ENCODE results near the gene TLE4. TPM values are rescaled to one million over a fixed set of nuclear protein-coding genes. Genes with fewer than 3 reads are reported as not detected.

The TLE4 gene
- total RNA-seq, 1 donor from 2014 or later: 98.5 TPM

DNA sequence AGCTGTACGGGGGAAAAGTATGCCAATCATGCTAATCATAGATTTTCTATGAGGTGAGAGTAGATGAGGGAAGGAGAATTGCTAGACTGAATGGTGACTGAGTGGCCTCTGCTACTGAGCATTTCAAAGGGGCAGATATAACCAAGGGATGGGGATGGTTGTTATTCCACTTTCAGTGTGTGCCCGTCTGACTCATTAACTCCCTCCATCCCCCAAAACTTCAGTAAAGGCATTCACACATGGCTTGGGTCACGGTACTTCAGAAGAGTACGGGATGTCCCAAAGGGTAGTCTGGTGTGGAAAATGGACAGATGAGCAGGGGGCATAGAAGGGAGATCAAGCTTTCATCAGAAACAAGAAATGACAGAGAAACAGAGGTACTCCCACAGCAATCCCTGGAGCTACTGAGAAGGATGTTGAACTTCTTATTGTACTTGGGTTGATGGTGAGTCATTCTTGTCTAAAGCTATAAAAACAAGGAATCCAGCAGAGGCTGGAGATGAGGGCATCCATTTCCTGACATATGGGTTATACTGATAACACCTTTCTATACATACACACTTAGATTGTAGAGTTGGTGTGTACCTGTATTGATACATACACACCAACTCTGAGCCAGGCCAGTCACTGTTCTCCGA is 8.9 kb upstream of the TLE4 start:
- Histone ChIP-seq H3K27ac (ENCODE audit: low read depth, low read length) (no peak overlapping the region), H4K20me1 (ENCODE audit: insufficient read depth, low read length) (no peaks in the 10 kb centered on the region), H2AFZ (ENCODE audit: low read depth, low read length) (no peak overlapping the region), H3K9me3 (ENCODE audit: insufficient read depth, low read depth, low read length) (no peaks in the 10 kb centered on the region), H3K4me3 (ENCODE audit: insufficient read depth, low read depth, low read length) (no peak overlapping the region), H3K4me2 (ENCODE audit: low read length) (no peak overlapping the region), H3K9ac (ENCODE audit: low read length) (no peak overlapping the region), H3K36me3 (ENCODE audit: insufficient read depth, low read length) (no peaks in the 10 kb centered on the region), H3K4me1 (ENCODE audit: insufficient read depth, low read length) (no peaks in the 10 kb centered on the region), H3K27me3 (ENCODE audit: insufficient read depth, low read length) (no peaks in the 10 kb centered on the region), H3K79me2 (ENCODE audit: insufficient read depth, low read length) (no peaks in the 10 kb centered on the region)
- peaks cover 23% of the 10 kb centered on the region for H3K4me1 Mint-ChIP-seq (ENCODE audit: low read depth, unreplicated experiment)
- FAIRE-seq: no peak
- H3K27ac Mint-ChIP-seq (ENCODE audit: unreplicated experiment): no peak overlapping the region
- no peak overlapping the region for H3K4me3 Mint-ChIP-seq (ENCODE audit: unreplicated experiment)
- no peaks in the 10 kb centered on the region for H3K9me3 Mint-ChIP-seq (ENCODE audit: unreplicated experiment)
- H3K36me3 Mint-ChIP-seq (ENCODE audit: low read depth, unreplicated experiment): no peaks in the 10 kb centered on the region
- no peak for DNase-seq (ENCODE audit: low read depth)
- no peaks in the 10 kb centered on the region for H3K27me3 Mint-ChIP-seq (ENCODE audit: low read depth, unreplicated experiment)
- TF ChIP-seq, protein P1, sequence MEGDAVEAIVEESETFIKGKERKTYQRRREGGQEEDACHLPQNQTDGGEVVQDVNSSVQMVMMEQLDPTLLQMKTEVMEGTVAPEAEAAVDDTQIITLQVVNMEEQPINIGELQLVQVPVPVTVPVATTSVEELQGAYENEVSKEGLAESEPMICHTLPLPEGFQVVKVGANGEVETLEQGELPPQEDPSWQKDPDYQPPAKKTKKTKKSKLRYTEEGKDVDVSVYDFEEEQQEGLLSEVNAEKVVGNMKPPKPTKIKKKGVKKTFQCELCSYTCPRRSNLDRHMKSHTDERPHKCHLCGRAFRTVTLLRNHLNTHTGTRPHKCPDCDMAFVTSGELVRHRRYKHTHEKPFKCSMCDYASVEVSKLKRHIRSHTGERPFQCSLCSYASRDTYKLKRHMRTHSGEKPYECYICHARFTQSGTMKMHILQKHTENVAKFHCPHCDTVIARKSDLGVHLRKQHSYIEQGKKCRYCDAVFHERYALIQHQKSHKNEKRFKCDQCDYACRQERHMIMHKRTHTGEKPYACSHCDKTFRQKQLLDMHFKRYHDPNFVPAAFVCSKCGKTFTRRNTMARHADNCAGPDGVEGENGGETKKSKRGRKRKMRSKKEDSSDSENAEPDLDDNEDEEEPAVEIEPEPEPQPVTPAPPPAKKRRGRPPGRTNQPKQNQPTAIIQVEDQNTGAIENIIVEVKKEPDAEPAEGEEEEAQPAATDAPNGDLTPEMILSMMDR (IDR thresholded peaks at IDR 0.05; ENCODE audit: insufficient read depth, low read depth, low read length): no peak
- TF ChIP-seq EZH2 (IDR thresholded peaks at IDR 0.05; ENCODE audit: insufficient read depth, low read length): no peak

DNA sequence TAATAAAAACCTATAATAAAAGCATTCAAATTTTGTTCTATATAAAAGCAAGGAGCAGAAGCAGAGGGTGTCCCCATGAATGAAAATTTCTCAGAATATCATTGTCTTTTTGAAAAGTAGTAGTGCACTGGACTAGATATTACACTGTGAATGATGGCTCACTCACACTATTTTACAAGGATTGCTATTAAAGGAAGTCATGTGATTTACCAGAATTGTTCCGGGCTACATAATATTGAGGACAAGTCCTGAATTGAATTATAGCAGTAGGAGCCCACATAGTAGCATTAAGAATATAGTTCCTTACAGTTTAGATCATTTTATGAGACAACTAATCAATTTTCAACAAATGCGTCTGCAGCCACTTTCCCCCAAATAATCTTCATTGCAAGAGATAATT is 7.7 kb upstream of the TLE4 start:
- Histone ChIP-seq H3K4me1 (ENCODE audit: insufficient read depth, low read length) (no peaks in the 10 kb centered on the region), H3K9me3 (ENCODE audit: insufficient read depth, low read depth, low read length) (no peaks in the 10 kb centered on the region), H3K9ac (ENCODE audit: low read length) (no peak overlapping the region), H2AFZ (ENCODE audit: low read depth, low read length) (no peak overlapping the region), H3K36me3 (ENCODE audit: insufficient read depth, low read length) (no peaks in the 10 kb centered on the region), H3K27ac (ENCODE audit: low read depth, low read length) (no peak overlapping the region), H3K79me2 (ENCODE audit: insufficient read depth, low read length) (no peaks in the 10 kb centered on the region), H3K4me2 (ENCODE audit: low read length) (no peak overlapping the region), H3K4me3 (ENCODE audit: insufficient read depth, low read depth, low read length) (no peak overlapping the region), H4K20me1 (ENCODE audit: insufficient read depth, low read length) (no peaks in the 10 kb centered on the region), H3K27me3 (ENCODE audit: insufficient read depth, low read length) (no peaks in the 10 kb centered on the region)
- DNase-seq (ENCODE audit: low read depth): no peak
- H3K4me3 Mint-ChIP-seq (ENCODE audit: unreplicated experiment): no peak overlapping the region
- H3K36me3 Mint-ChIP-seq (ENCODE audit: low read depth, unreplicated experiment): no peaks in the 10 kb centered on the region
- H3K9me3 Mint-ChIP-seq (ENCODE audit: unreplicated experiment): no peaks in the 10 kb centered on the region
- FAIRE-seq: no peak
- no peak overlapping the region for H3K27ac Mint-ChIP-seq (ENCODE audit: unreplicated experiment)
- no peak for TF ChIP-seq EZH2 (IDR thresholded peaks at IDR 0.05; ENCODE audit: insufficient read depth, low read length)
- TF ChIP-seq, protein P1 (IDR thresholded peaks at IDR 0.05; ENCODE audit: insufficient read depth, low read depth, low read length): no peak
- H3K27me3 Mint-ChIP-seq (ENCODE audit: low read depth, unreplicated experiment): no peaks in the 10 kb centered on the region
- H3K4me1 Mint-ChIP-seq (ENCODE audit: low read depth, unreplicated experiment): peaks cover 23% of the 10 kb centered on the region

DNA sequence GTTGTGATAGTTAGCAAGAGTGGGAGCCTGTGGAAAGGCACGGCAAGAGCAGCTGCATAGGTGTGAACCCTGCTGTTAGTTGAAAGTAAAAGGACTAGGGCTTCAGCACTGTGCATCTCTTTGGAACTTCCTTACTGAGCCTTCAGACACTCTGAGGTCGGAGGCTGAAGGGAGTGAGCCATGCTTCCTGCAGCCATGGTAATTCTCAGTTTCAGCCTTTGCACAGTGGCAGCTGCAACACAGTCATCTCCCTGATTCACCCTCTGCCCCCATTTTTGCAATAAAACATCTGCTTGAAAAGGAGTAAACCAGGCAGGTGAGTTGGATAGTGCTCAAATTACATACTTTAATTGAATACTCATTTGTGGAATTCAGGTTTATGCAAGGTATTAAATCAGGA is 6.5 kb upstream of the TLE4 start:
- Mint-ChIP-seq H3K9me3 (ENCODE audit: unreplicated experiment) (no peaks in the 10 kb centered on the region), H3K36me3 (ENCODE audit: low read depth, unreplicated experiment) (no peaks in the 10 kb centered on the region), H3K27me3 (ENCODE audit: low read depth, unreplicated experiment) (no peaks in the 10 kb centered on the region), H3K4me1 (ENCODE audit: low read depth, unreplicated experiment) (peaks cover 18% of the 10 kb centered on the region), H3K4me3 (ENCODE audit: unreplicated experiment) (no peak overlapping the region), H3K27ac (ENCODE audit: unreplicated experiment) (no peak overlapping the region)
- no peaks in the 10 kb centered on the region for H3K79me2 ChIP-seq (ENCODE audit: insufficient read depth, low read length)
- TF ChIP-seq, protein P1 (IDR thresholded peaks at IDR 0.05; ENCODE audit: insufficient read depth, low read depth, low read length): no peak
- TF ChIP-seq EZH2 (IDR thresholded peaks at IDR 0.05; ENCODE audit: insufficient read depth, low read length): no peak
- H4K20me1 ChIP-seq (ENCODE audit: insufficient read depth, low read length): no peaks in the 10 kb centered on the region
- no peaks in the 10 kb centered on the region for H3K36me3 ChIP-seq (ENCODE audit: insufficient read depth, low read length)
- peaks cover 3% of the 10 kb centered on the region for H3K4me1 ChIP-seq (ENCODE audit: insufficient read depth, low read length)
- no peaks in the 10 kb centered on the region for H3K27me3 ChIP-seq (ENCODE audit: insufficient read depth, low read length)
- DNase-seq (ENCODE audit: low read depth): no peak
- H3K9ac ChIP-seq (ENCODE audit: low read length): no peak overlapping the region
- H3K4me2 ChIP-seq (ENCODE audit: low read length): no peak overlapping the region
- no peak overlapping the region for H2AFZ ChIP-seq (ENCODE audit: low read depth, low read length)
- no peak for FAIRE-seq
- H3K27ac ChIP-seq (ENCODE audit: low read depth, low read length): no peak overlapping the region
- no peak overlapping the region for H3K4me3 ChIP-seq (ENCODE audit: insufficient read depth, low read depth, low read length)
- no peaks in the 10 kb centered on the region for H3K9me3 ChIP-seq (ENCODE audit: insufficient read depth, low read depth, low read length)
